ENCODE measurements around the gene SLC18A2. TPM values are rescaled to one million over a fixed set of nuclear protein-coding genes. Genes with fewer than 3 reads are reported as not detected.
"Not testable (repeated sequence)": the region's sequence is repeated elsewhere in the genome, so short reads cannot be mapped to it uniquely, and the experiment has no call there.

SLC18A2 gene
- total RNA-seq, 1 experiment from 2014 or later, result 4.0 TPM

DNA sequence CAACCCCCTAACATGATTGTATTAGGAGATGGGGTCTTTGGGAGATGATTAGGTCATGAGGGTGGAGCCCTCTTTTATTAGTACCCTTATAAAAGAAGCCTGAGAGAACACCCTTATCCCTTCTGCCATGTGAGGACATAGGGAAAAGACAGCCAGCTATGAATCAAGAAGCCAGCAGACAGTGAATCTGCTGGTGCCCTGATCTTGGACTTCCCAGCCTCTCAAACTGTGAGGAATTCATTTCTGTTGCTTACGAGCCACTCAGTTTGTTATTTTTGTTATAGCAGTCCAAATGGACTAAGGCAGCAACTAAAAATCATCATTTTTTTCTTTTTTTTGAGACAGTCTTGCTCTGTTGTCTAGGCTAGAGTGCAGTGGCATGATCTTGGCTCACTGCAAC, 59.8 kb downstream of the SLC18A2 start:
- Histone ChIP-seq H2AK5ac (ENCODE audit: insufficient read length, low read length) (no peak overlapping the region), H3K79me2 (ENCODE audit: insufficient read depth, low read length) (0 out of 2 replicates have a peak, but pooled peaks cover 1% of the 10 kb centered on the region), H3K27ac (ENCODE audit: insufficient read length, low read depth, low read length) (no peak overlapping the region), H3K23me2 (ENCODE audit: insufficient read length, low read depth, low read length, poor library complexity, severe bottlenecking) (no peaks in the 10 kb centered on the region), H3T11ph (ENCODE audit: low read length) (no peak overlapping the region), H4K5ac (ENCODE audit: insufficient read length, low read depth, low read length) (no peak overlapping the region), H3K79me1 (ENCODE audit: insufficient read depth, low read depth, low read length, poor library complexity, severe bottlenecking) (no peaks in the 10 kb centered on the region), H2BK120ac (ENCODE audit: low read depth, low read length, poor library complexity, severe bottlenecking) (no peak overlapping the region), H3K4ac (ENCODE audit: low read depth, low read length) (no peak overlapping the region), H3K9me3 (ENCODE audit: control insufficient read depth, low read depth, low read length) (no peaks in the 10 kb centered on the region), H3K4me1 (ENCODE audit: insufficient read depth, low read length) (no peaks in the 10 kb centered on the region), H3K27me3 (ENCODE audit: insufficient read depth, low read length) (no peaks in the 10 kb centered on the region), H3K4me2 (ENCODE audit: insufficient read depth, insufficient read length, low read length) (no peak overlapping the region), H3K18ac (ENCODE audit: insufficient read length, low read depth, low read length) (no peak overlapping the region), H2BK12ac (ENCODE audit: insufficient read length, low read depth, low read length) (no peak overlapping the region), H3K23ac (ENCODE audit: insufficient read length, low read depth, low read length) (no peak overlapping the region), H3K14ac (ENCODE audit: insufficient read depth, low read length) (no peak overlapping the region), H3K56ac (ENCODE audit: insufficient read length, low read depth, low read length) (no peak overlapping the region), H2AFZ (ENCODE audit: low read length) (no peak overlapping the region), H2BK20ac (ENCODE audit: low read depth, low read length, poor library complexity, severe bottlenecking) (no peak overlapping the region), H2BK15ac (ENCODE audit: low read depth, low read length) (no peak overlapping the region), H4K20me1 (ENCODE audit: control insufficient read depth, insufficient read depth, insufficient read length) (no peaks in the 10 kb centered on the region), H3K9ac (ENCODE audit: extremely low read depth, insufficient read length, low read length) (no peak overlapping the region), H4K91ac (ENCODE audit: insufficient read length, low read depth, low read length) (no peak overlapping the region), H4K8ac (replicated peaks; ENCODE audit: insufficient read length, low read depth, low read length) (no peak overlapping the region), H2BK5ac (ENCODE audit: insufficient read length, low read length) (no peak overlapping the region)
- WGBS (ENCODE audit: extremely low coverage, insufficient read length, low lambda C conversion rate), result no CpG with 5 or more reads among the region's 1 CpG
- Mint-ChIP-seq H3K27ac (no peak overlapping the region; a peak in 1 of 7 replicates), H3K27me3 (ENCODE audit: low read depth) (no peaks in the 10 kb centered on the region), H3K36me3 (ENCODE audit: insufficient read depth in 1 of 3, low read depth in 3 of 3) (peaks cover 27 to 33% (median 33%) of the 10 kb centered on the region in 3 experiments), H3K4me1 (peaks cover 0 to 8% of the 10 kb centered on the region in 2 experiments; a peak in 3 of 4 replicates), H3K4me3 (no peak overlapping the region), H3K9me3 (peaks cover 17 to 20% of the 10 kb centered on the region in 2 experiments)
- no peak for DNase-seq
- no peak for TF ChIP-seq CTCF (conservative IDR thresholded peaks at IDR 0.05)

GRCh38 chr10:117303451-117303850, 62.5 kb downstream of the SLC18A2 start:
- not testable (repeated sequence) for H3K18ac ChIP-seq (ENCODE audit: insufficient read length, low read depth, low read length); H3K9me3 ChIP-seq (ENCODE audit: control insufficient read depth, low read depth, low read length); H3K27me3 ChIP-seq (ENCODE audit: insufficient read depth, low read length); H3K4me3 Mint-ChIP-seq; H2BK20ac ChIP-seq (ENCODE audit: low read depth, low read length, poor library complexity, severe bottlenecking); H3T11ph ChIP-seq (ENCODE audit: low read length); H2BK15ac ChIP-seq (ENCODE audit: low read depth, low read length); H3K27me3 Mint-ChIP-seq (ENCODE audit: low read depth); H2BK120ac ChIP-seq (ENCODE audit: low read depth, low read length, poor library complexity, severe bottlenecking); H4K20me1 ChIP-seq (ENCODE audit: control insufficient read depth, insufficient read depth, insufficient read length); H3K4ac ChIP-seq (ENCODE audit: low read depth, low read length); H3K27ac ChIP-seq (ENCODE audit: insufficient read length, low read depth, low read length); H3K9ac ChIP-seq (ENCODE audit: extremely low read depth, insufficient read length, low read length); H3K23me2 ChIP-seq (ENCODE audit: insufficient read length, low read depth, low read length, poor library complexity, severe bottlenecking); H4K91ac ChIP-seq (ENCODE audit: insufficient read length, low read depth, low read length); H4K5ac ChIP-seq (ENCODE audit: insufficient read length, low read depth, low read length); H3K4me2 ChIP-seq (ENCODE audit: insufficient read depth, insufficient read length, low read length); H3K79me2 ChIP-seq (ENCODE audit: insufficient read depth, low read length); H3K27ac Mint-ChIP-seq; H3K14ac ChIP-seq (ENCODE audit: insufficient read depth, low read length); H3K4me1 ChIP-seq (ENCODE audit: insufficient read depth, low read length); DNase-seq; H4K8ac ChIP-seq (replicated peaks; ENCODE audit: insufficient read length, low read depth, low read length); H3K56ac ChIP-seq (ENCODE audit: insufficient read length, low read depth, low read length); H3K23ac ChIP-seq (ENCODE audit: insufficient read length, low read depth, low read length); H2BK5ac ChIP-seq (ENCODE audit: insufficient read length, low read length); H2BK12ac ChIP-seq (ENCODE audit: insufficient read length, low read depth, low read length); H2AK5ac ChIP-seq (ENCODE audit: insufficient read length, low read length); H2AFZ ChIP-seq (ENCODE audit: low read length); H3K4me1 Mint-ChIP-seq; H3K79me1 ChIP-seq (ENCODE audit: insufficient read depth, low read depth, low read length, poor library complexity, severe bottlenecking)
- Mint-ChIP-seq H3K36me3 (ENCODE audit: insufficient read depth in 1 of 3, low read depth in 3 of 3) (peaks cover 31 to 41% (median 36%) of the 10 kb centered on the region in 3 experiments), H3K9me3 (peaks cover 17 to 20% of the 10 kb centered on the region in 2 experiments)
- WGBS (ENCODE audit: extremely low coverage, insufficient read length, low lambda C conversion rate), result no CpG with 5 or more reads among the region's 3 CpGs

Data from H9 (cell line).